ENCODE results near the gene ZBED2.
A peak's percentile ranks its signal among the peaks of the same experiment; 100 is the strongest.
"Not testable (repeated sequence)": the region's sequence is repeated elsewhere in the genome, so short reads cannot be mapped to it uniquely, and the experiment has no call there.

ZBED2 gene

DNA sequence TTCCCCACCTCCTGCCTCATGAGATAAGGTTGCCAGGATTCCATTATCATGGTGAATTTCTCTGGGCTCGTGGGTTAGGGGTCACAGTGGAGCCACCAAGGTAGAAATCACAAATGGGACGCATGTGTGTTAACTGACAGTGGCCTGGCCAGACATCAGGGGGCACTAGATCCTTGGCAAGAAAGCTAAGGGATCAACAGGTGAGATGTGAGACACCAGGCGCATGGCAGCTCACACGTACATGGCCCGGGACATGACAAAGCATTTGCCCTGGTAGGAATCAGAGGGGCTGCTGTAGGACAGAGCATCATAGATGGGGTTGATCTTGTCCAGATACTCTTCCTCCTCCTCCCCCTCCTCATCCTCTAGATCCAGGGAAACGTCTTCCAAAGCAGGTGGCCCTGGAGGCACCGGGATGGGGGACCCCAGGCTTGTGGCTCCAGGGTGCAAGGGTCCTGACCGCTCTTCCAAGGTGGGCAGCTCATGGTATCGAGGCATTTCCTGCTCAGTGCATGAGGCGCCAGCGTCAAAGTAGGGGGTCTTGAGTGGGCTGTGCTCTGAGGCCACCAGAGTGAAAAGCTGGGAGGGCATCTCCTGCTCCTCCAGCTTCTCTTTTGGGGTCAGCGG lies 24.6 kb downstream of the ZBED2 start:
- TF ChIP-seq, protein P1, sequence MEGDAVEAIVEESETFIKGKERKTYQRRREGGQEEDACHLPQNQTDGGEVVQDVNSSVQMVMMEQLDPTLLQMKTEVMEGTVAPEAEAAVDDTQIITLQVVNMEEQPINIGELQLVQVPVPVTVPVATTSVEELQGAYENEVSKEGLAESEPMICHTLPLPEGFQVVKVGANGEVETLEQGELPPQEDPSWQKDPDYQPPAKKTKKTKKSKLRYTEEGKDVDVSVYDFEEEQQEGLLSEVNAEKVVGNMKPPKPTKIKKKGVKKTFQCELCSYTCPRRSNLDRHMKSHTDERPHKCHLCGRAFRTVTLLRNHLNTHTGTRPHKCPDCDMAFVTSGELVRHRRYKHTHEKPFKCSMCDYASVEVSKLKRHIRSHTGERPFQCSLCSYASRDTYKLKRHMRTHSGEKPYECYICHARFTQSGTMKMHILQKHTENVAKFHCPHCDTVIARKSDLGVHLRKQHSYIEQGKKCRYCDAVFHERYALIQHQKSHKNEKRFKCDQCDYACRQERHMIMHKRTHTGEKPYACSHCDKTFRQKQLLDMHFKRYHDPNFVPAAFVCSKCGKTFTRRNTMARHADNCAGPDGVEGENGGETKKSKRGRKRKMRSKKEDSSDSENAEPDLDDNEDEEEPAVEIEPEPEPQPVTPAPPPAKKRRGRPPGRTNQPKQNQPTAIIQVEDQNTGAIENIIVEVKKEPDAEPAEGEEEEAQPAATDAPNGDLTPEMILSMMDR (IDR thresholded peaks at IDR 0.05; ENCODE audit: low read length, missing control alignments), result no peak
- no peak overlapping the region for H3K4me3 ChIP-seq (replicated peaks; ENCODE audit: low read depth, low read length)
- DNase-seq (ENCODE audit: low read depth), result no peak

DNA sequence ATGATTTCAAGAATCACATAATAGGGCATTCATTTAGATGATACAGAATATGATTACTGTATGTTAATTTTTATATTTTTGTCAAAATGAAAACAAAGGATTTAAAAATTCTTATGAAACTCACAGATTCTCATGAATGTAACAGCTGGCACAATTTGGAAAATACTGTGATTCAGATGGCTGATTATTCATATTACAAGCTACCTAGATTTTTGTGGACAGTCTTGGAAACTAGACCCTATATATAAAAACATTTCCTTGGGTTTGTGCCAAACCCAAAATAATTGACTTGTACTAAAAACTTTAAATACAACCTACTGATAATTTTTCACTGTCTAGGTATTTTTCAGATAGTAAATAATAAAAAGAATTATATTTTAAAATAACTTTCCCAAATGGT lies 26.2 kb downstream of the ZBED2 start:
- H3K4me3 ChIP-seq (replicated peaks; ENCODE audit: low read depth, low read length), result no peak overlapping the region
- TF ChIP-seq, protein P1 (IDR thresholded peaks at IDR 0.05; ENCODE audit: low read length, missing control alignments), result no peak
- no peak for DNase-seq (ENCODE audit: low read depth)

DNA sequence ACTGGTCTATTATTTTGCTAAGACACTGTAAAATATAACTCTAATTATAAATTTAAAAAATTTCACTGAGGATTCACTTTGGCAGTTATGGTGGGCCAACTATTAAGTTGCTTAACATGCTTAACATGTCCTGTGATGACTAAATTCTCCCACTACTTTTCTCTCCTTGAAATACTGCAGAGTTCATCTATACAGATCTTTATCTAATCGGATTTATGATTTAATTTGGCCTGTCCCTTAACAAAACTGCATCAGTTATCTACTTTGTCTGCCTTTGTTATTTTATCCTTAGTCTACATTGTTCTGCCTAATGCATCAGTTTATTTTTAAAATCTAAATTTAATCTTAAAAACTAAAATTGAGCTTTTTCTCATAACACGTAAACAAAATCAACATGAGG lies 26.8 kb downstream of the ZBED2 start:
- DNase-seq (ENCODE audit: low read depth), result no peak

DNA sequence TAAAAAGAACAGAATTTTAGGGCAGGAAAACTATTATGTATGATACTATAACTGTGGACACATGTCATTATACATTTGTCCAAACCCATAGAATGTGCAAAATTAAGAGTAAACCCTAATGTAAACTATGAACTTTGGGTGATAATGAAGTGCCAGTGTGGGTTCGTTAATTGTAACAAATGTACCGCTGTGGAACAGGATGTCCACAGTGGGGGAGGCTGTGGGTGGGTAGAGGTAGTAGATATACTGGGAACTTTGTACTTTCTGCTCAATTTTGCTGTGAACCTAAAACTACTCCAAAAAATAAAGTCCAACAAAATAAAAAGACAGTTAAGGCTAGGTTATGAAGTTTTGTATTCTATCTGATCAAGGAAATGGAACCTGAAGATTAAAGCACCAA lies 28.3 kb downstream of the ZBED2 start:
- TF ChIP-seq, protein P1 (IDR thresholded peaks at IDR 0.05; ENCODE audit: low read length, missing control alignments), result no peak
- no peak for DNase-seq (ENCODE audit: low read depth)
- H3K4me3 ChIP-seq (replicated peaks; ENCODE audit: low read depth, low read length), result no peak overlapping the region

More for the DNA sequence above, 26.8 kb downstream of the ZBED2 start:
- H3K4me3 ChIP-seq (replicated peaks; ENCODE audit: low read depth, low read length), result no peak overlapping the region
- TF ChIP-seq, protein P1 (IDR thresholded peaks at IDR 0.05; ENCODE audit: low read length, missing control alignments), result no peak

DNA sequence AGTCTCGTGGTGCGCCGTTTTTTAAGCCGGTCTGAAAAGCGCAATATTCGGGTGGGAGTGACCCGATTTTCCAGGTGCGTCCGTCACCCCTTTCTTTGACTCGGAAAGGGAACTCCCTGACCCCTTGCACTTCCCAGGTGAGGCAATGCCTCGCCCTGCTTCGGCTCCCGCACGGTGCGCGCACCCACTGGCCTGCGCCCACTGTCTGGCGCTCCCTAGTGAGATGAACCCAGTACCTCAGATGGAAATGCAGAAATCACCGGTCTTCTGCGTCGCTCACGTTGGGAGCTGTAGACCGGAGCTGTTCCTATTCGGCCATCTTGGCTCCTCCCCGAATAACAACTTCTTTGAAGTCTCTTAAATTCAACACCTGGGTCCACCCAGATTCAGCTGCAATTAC lies 33.2 kb downstream of the ZBED2 start:
- DNase-seq (ENCODE audit: low read depth); H3K4me3 ChIP-seq (replicated peaks; ENCODE audit: low read depth, low read length): not testable (repeated sequence)

DNA sequence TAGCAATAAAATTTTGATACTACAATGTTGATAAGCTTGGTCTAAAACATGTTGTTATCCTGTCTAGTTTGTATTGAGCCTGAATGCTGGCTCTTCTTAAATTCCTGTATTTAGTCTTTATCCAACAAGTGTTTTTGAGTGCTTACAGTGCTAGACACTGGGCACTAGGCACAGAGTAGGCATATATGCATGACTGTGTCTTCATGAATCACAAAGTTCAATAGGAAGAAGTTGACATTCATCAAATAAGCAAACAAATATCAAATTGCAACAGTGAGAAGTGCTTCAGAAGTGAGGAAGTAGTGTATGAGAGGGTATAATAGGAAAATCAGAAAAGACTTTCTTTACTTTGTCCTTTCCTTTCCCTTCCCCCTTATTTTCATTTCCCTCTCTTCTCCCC lies 46.4 kb downstream of the ZBED2 start:
- H3K4me3 ChIP-seq (replicated peaks; ENCODE audit: low read depth, low read length), result no peak overlapping the region
- no peak for DNase-seq (ENCODE audit: low read depth)
- TF ChIP-seq, protein P1 (IDR thresholded peaks at IDR 0.05; ENCODE audit: low read length, missing control alignments), result no peak

DNA sequence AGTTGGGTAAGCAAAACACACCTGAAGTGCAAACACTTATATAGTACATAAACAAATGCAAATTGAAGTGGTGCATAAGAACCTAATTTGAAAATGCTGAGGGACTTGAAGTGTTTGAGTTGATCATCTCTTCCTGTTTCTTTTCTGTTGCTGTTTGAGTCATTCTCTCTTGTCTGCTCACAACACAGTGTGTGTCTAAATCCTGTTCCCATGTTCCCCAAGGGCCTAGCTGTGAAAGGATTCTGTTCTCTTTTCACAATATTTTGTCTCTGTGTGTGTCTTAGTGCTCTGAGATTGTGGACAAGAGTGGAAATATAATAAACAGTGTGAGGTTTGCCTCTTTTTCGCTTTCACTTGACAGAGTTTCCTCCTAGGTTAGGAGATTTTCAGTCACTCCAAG lies 47.1 kb downstream of the ZBED2 start:
- TF ChIP-seq, protein P1 (IDR thresholded peaks at IDR 0.05; ENCODE audit: low read length, missing control alignments), result no peak
- peak; percentile 24 for DNase-seq (ENCODE audit: low read depth)
- H3K4me3 ChIP-seq (replicated peaks; ENCODE audit: low read depth, low read length), result no peak overlapping the region

Measured in fibroblast of pulmonary artery (primary cell).